Metanephros (tissue), 2 donors: ENCODE measurements around the gene SPPL2A. TPM values are rescaled to one million over a fixed set of nuclear protein-coding genes. Genes with fewer than 3 reads are reported as not detected.

ENCODE experiments used
- small RNA-seq: library from RNA; depleted of rRNA; stranded (forward); fragments of <200 nt; gene quantifications from one replicate; pipeline ENCODE3, GENCODE V24; 2014; ENCODE audit warnings: low replicate concordance
- total RNA-seq: library from RNA; depleted of rRNA; stranded (reverse); fragments of >200 nt; gene quantifications from one replicate; pipeline ENCODE4 v1.2.3, GENCODE V29; 2014

Gene SPPL2A, protein sequence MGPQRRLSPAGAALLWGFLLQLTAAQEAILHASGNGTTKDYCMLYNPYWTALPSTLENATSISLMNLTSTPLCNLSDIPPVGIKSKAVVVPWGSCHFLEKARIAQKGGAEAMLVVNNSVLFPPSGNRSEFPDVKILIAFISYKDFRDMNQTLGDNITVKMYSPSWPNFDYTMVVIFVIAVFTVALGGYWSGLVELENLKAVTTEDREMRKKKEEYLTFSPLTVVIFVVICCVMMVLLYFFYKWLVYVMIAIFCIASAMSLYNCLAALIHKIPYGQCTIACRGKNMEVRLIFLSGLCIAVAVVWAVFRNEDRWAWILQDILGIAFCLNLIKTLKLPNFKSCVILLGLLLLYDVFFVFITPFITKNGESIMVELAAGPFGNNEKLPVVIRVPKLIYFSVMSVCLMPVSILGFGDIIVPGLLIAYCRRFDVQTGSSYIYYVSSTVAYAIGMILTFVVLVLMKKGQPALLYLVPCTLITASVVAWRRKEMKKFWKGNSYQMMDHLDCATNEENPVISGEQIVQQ
- 105 TPM for total RNA-seq

DNA sequence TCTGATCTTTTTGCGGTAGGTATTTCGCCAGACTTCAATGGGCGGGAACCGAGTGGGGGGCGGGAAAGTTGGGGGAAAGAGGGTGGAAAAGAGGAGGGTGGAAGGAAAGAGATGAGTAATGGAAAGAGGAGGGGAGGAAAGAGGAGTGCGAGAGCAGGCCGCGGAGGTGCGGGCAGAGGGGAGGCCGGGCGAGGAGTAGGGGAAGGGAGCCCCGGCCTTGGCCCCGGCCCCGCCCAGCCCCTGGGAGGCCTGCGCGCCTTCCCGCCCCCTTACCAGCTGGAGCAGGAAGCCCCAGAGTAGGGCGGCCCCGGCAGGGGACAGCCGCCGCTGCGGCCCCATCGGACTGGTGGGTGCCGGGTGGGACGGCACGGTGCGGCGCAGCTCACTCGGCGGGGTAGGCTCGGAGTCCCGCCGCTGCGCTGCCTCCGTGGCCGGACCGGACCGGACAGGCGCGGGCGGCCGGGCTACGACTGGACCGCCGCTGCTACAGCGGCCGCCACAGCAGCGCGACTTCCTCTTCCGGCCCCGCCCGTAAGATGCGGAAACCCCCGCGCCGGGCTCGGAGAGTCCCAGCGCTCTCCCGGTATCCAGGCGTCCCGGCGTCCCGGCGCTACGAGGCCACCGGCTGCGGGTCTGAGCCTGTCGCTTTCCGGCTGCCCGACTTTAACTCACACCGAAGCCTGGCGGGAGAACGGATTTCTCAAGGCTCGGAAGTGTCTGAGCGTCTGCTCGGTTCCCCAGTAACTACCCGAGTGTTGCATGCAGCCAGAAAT, at the start of gene SPPL2A:
TSS of gene SPPL2A (minus strand) at position 512 of the 773 bp plus-strand sequence. CDS start at position 339, 173 bp downstream.

DNA sequence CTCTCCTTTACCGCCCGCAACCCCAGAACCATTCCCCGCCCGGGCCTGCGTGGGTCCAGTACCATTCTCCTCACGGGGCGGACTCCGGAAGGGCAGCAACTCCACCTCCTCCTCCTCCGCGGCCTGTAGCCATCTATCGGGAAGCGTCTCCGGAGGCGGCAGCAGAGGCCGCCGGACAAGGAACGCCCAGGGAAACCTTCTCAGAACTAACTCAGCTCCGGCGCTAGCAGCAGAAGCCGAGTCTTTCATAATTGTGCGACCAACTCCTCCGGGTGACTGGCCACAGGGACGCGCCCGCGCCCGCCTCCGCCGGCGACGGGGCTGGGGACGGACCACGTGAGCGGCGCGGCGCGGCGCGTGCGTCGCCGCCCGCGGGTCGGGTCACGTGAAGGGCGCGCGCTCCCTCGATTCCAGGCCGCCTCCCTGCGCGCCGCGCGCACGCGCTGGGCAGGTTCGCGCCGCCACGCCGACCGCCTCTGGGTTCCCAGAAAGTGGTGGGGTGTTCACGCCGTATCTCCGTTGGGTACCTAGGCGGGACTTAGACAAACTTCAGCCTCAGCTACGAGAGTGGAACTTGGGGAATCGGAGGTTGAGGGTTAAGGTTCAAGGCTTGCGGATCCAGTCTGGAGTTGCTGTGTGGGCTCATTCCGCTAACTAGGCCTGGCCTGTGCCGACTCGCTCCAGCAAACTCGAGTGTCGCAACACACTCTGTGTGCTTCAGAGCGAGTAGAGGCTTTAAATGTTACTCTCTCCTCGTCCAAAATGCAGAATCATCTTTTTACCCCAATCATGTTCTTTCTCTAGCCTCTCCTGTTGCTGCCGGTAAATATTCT, 78.8 kb downstream of the SPPL2A start, which contains the start of gene TRPM7:
TSS of gene TRPM7 (minus strand) at position 329 of the 833 bp plus-strand sequence. CDS start at position 65, 264 bp downstream.

Small RNA genes within 50 kb of the gene (small RNA-seq; reads per million reads assigned to genes)
- gene AC012100.1: not detected
- gene RN7SL354P: not detected

Other genes with a start within 250 kb of the SPPL2A start
- gene USP50, start 219.0 kb downstream of the SPPL2A start, total RNA-seq: 1.4 TPM
- gene TRPM7, start 78.9 kb downstream of the SPPL2A start, total RNA-seq: 60.0 TPM
- 11.7 TPM for gene AP4E1, start 143.0 kb upstream of the SPPL2A start, total RNA-seq